Activated naive CD4-positive, alpha-beta T cell treated with anti-CD3 and anti-CD28 coated beads, Interleukin-2, amount 10 ng/mL, durations not matched to agents 7 days and 5 days (primary cell): ENCODE measurements around the gene ANGPTL5.

Experiments used
- CTCF ChIA-PET: fragments of 350-600 bp; sonication (Branson Sonifier 250); formaldehyde crosslinking; loops from one replicate; lab custom pipeline; 2021; ENCODE audit warnings: antibody characterized with exemption; lab: Charles Lee
- DNase-seq: peaks from one replicate; pipeline ENCODE4 v3.0.0-alpha.2; 2020
- H3K27ac Mint-ChIP-seq: one replicate; pipeline ENCODE4 v1.8.0; 2021; ENCODE audit warnings: mild to moderate bottlenecking, moderate library complexity, mixed read lengths
- H3K27me3 Mint-ChIP-seq: one replicate; pipeline ENCODE4 v1.8.0; 2021; ENCODE audit warnings: mild to moderate bottlenecking, mixed read lengths
- H3K36me3 Mint-ChIP-seq: one replicate; pipeline ENCODE4 v1.8.0; 2021; ENCODE audit warnings: mixed read lengths
- H3K4me1 Mint-ChIP-seq: one replicate; pipeline ENCODE4 v1.8.0; 2021; ENCODE audit warnings: mixed read lengths
- H3K4me3 Mint-ChIP-seq: one replicate; pipeline ENCODE4 v1.8.0; 2021; ENCODE audit warnings: mild to moderate bottlenecking, moderate library complexity, mixed read lengths
- H3K9me3 Mint-ChIP-seq: one replicate; pipeline ENCODE4 v1.8.0; 2021; ENCODE audit warnings: mixed read lengths

The ANGPTL5 gene

DNA sequence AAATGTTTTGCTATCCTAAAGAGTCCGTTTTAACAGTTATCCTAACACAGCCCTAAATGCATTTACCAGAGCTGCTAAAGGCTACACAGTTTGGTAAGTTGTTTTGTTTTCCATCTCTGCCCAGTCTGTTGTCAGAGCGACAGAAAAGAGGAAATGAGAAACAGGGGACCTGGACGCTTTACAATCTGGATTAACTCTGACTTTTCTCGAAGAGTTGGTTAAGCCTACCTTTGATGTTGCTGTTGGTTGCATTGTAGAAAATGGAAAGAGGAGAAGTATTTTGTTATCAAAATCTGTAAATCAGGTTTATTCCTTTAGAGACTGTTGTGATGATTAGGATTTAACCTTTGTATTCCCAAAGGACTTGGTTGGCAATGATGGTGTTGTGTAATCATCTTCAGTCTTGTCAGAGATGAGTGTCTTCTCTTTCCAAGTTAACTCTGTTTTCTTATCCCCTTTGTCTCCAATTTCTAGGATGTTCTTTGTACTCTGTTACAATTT lies 481 bp downstream of the ANGPTL5 start:
- Mint-ChIP-seq H3K4me3 (peak overlapping the region; percentile 85), H3K27ac (peak overlapping the region; percentile 79), H3K36me3 (no peaks in the 10 kb centered on the region), H3K9me3 (no peaks in the 10 kb centered on the region), H3K27me3 (peaks cover 9% of the 10 kb centered on the region), H3K4me1 (peaks cover 23% of the 10 kb centered on the region)
- no peak for DNase-seq
- CTCF ChIA-PET: interaction anchor here (0.9 to 1.2 kb wide), 2 partner anchors 88 to 91 kb away, joined by 3 to 6 read pairs; no protein-coding TSS in a partner anchor

DNA sequence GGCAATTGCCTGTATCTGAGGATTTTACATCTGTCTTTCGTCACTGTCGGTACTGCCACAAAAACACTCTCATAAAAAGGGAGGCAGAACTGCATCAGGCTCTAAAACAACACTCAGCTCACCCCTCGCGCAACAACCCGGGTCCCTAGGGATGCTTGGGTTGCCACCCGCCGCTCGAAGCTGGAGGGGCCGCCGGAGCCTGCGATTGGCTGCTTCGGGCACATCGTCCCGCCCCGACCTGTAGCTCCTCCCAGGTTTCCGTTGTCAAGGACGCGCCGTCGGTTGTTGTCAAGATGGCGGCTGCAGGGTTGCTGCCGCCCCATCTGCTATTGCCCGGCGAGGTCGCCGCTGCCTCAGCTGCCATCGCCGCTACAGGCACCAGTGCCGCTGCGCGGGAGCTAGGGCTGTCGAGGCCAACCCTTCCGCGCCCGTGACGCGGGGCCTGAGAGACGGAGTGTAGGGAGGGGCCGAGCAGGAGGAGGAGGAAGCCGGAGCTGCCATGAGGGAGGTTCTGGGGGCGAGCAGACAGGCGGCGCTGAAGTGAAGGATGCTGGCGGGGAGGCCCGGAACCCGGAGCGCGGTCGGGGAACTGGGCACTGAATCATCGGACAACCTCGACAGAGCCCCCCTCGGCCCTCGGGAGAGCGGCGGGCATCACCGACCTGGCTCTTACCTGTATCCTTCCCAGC lies 1.4 kb downstream of the ANGPTL5 start, which contains the start of gene CEP126:
Gene CEP126, plus strand, starts transcription at position 273 of the 689 bp plus-strand sequence. Its CDS starts 275 bp downstream, at position 548.
- Mint-ChIP-seq H3K36me3 (no peaks in the 10 kb centered on the region), H3K27me3 (peaks cover 9% of the 10 kb centered on the region), H3K4me1 (peaks cover 23% of the 10 kb centered on the region), H3K27ac (peak within 1 kb of the TSS; percentile 79), H3K9me3 (no peaks in the 10 kb centered on the region), H3K4me3 (peak within 1 kb of the TSS; percentile 85)
- peak; percentile 95 for DNase-seq
- CTCF ChIA-PET: interaction anchor here (0.5 to 1.2 kb wide), 5 partner anchors 10 to 581 kb away, joined by 3 to 7 read pairs (median 4); no protein-coding TSS in a partner anchor

DNA sequence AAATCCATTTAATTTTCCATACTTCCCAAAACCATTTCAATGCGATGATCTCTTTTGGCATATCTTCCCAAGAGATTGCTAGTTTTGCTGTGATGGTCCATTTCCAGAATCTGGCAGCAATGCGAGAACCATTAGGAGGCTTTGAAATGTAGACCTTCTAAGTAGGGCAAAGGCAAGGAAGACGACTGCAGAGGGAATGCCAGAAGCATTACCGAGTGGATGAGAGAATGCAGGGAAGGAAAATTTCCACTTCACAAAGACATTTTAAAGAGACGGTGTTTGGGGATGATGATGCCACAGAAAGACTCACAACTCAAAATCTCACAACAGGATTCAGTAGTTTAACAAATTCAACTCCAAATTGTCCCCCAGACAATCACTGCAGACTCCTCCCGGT lies 2.0 kb downstream of the ANGPTL5 start:
- peaks cover 23% of the 10 kb centered on the region for H3K4me1 Mint-ChIP-seq
- H3K27ac Mint-ChIP-seq: no peak overlapping the region
- H3K27me3 Mint-ChIP-seq: peaks cover 9% of the 10 kb centered on the region
- CTCF ChIA-PET: interaction anchor here (0.5 to 1.5 kb wide), 5 partner anchors 9 to 582 kb away, joined by 3 to 7 read pairs (median 5); no protein-coding TSS in a partner anchor
- no peak for DNase-seq
- peak overlapping the region; percentile 85 for H3K4me3 Mint-ChIP-seq
- no peaks in the 10 kb centered on the region for H3K36me3 Mint-ChIP-seq
- no peaks in the 10 kb centered on the region for H3K9me3 Mint-ChIP-seq

DNA sequence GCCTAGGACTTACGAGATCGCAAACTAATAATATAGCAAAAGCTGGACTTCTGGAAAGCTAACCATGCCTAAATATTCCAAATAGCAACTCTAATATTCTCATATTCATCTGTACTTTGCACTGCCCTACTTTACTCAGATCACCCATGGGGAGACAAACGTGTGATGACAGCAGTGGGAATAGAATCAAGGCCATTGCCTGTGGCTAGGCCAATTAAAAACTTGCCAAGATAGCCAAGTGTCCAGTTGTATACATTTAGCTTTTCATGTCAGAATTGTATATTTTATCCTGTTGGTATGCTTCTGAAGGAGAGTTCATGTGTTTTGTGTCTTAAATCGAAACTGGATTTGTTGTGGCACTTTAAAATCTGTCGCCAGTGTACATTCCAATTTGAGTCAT lies 2.7 kb downstream of the ANGPTL5 start:
- DNase-seq: no peak
- H3K9me3 Mint-ChIP-seq: no peaks in the 10 kb centered on the region
- peaks cover 23% of the 10 kb centered on the region for H3K4me1 Mint-ChIP-seq
- H3K36me3 Mint-ChIP-seq: no peaks in the 10 kb centered on the region
- H3K27me3 Mint-ChIP-seq: peaks cover 9% of the 10 kb centered on the region
- H3K4me3 Mint-ChIP-seq: peak overlapping the region; percentile 9
- no peak overlapping the region for H3K27ac Mint-ChIP-seq
- CTCF ChIA-PET: interaction anchor here (1.5 kb wide), 1 partner anchor 95 kb away, joined by 5 read pairs; no protein-coding TSS in a partner anchor

DNA sequence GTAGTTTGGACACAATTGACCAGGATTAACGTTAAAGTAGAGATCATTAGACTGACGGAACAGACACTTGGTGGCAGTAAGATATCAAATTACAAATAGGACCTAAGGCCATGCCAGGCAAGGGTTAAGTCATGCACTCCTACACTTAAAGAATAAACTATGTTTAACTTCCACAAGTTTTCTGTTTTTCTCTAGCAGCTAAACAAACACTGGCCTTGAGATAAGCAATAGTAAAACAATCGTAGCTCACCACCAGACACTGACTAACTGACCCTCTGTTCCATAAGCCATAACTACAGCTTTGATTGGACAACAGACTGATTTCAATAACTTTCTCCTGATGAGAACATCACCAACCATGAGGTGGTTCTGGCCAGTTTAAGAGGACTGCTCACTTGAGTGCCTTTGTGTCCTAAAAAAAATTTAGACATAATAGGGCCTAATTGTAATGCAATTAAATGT lies 3.5 kb downstream of the ANGPTL5 start:
- no peak overlapping the region for H3K27ac Mint-ChIP-seq
- no peak overlapping the region for H3K4me3 Mint-ChIP-seq
- no peak for DNase-seq
- H3K27me3 Mint-ChIP-seq: peaks cover 9% of the 10 kb centered on the region
- no peaks in the 10 kb centered on the region for H3K9me3 Mint-ChIP-seq
- H3K36me3 Mint-ChIP-seq: no peaks in the 10 kb centered on the region
- H3K4me1 Mint-ChIP-seq: peaks cover 23% of the 10 kb centered on the region
- CTCF ChIA-PET: interaction anchor here (1.5 kb wide), 1 partner anchor 95 kb away, joined by 5 read pairs; no protein-coding TSS in a partner anchor

DNA sequence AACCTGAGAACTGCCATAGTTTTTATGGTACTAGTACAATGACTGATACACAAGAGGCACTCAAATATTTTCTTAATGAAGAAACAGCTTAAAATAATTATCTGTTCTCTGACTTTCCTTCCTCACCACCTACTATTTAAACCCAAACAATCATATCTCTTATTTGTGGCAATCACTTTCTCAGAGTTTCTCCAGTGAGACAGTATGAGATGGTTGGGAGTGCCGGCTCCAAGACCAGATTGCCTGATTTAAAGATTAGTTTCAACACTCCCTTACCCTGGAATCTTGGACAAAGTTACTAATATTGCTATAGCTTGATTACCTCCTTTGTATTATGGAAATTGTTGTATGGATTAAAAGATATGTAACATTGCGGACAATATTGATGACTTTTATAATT lies 7.2 kb downstream of the ANGPTL5 start:
- CTCF ChIA-PET: no interaction called here
- H3K27me3 Mint-ChIP-seq: no peaks in the 10 kb centered on the region
- H3K4me1 Mint-ChIP-seq: no peaks in the 10 kb centered on the region
- no peak overlapping the region for H3K27ac Mint-ChIP-seq
- no peak overlapping the region for H3K4me3 Mint-ChIP-seq
- DNase-seq: no peak
- no peaks in the 10 kb centered on the region for H3K9me3 Mint-ChIP-seq
- H3K36me3 Mint-ChIP-seq: no peaks in the 10 kb centered on the region

DNA sequence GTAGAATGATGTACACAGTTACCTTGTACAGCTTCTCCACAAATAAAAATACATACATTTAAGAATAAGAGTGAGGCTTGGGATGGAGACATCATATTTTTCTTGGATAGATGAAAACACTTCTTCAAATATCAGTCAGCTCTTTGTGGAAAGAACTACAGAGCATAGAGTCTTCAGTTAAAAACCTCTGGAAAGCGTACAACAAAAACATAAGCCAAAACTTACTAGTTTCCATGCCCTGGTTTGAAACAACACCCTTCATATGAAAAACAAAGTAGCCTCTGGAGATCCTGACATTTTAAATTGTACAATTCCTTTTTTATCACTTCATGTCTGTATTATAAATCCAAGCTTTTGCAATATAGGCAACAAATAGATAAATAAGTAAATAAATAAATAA lies 8.5 kb downstream of the ANGPTL5 start:
- no peak for DNase-seq
- CTCF ChIA-PET: interaction anchor here (0.6 kb wide), 1 partner anchor 28 kb away, joined by 3 read pairs; no protein-coding TSS in a partner anchor
- H3K4me1 Mint-ChIP-seq: no peaks in the 10 kb centered on the region
- H3K36me3 Mint-ChIP-seq: no peaks in the 10 kb centered on the region
- no peak overlapping the region for H3K27ac Mint-ChIP-seq
- no peak overlapping the region for H3K4me3 Mint-ChIP-seq
- H3K9me3 Mint-ChIP-seq: no peaks in the 10 kb centered on the region
- no peaks in the 10 kb centered on the region for H3K27me3 Mint-ChIP-seq

DNA sequence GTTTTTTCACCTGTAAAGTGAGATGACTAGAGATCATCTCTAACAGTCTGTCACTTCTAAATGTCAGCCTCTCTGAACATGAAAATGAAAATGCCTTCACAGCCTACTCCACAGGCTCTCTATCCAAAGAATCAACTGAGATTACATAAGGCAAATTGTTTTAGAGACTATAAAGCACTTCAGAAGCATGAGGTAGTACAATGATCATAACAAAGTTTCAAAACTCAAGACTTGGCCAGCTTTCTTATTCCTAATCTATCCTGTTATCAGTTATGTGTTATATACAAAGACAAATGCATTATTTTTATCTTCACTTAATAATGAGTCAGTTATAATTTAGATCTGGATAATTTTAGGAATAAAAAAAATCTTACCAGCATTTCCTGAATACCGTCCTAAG lies 21.8 kb downstream of the ANGPTL5 start:
- Mint-ChIP-seq H3K9me3 (no peaks in the 10 kb centered on the region), H3K4me1 (no peaks in the 10 kb centered on the region), H3K27ac (no peak overlapping the region), H3K36me3 (no peaks in the 10 kb centered on the region), H3K27me3 (no peaks in the 10 kb centered on the region), H3K4me3 (no peak overlapping the region)
- DNase-seq: no peak
- CTCF ChIA-PET: no interaction called here

DNA sequence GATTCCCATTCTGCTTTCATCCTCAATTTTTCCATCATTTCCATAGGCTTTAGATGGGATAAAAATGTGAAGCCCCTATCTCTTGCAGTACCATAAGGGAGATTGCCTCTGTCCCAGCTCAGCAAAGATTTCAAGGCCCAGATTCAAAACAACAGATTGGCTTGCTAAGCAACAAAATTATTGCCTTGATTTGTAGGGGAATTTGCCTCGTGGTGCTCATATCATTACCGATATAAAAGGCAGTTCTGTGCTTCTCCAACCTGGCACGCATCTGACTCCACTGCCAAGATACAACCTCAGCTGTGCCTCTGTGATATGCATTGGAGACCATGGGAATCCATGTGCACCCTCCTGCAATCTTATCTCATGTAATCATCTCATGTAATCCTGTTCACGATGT lies 26.6 kb downstream of the ANGPTL5 start:
- no peak for DNase-seq
- Mint-ChIP-seq H3K27me3 (peaks cover 5% of the 10 kb centered on the region), H3K4me1 (no peaks in the 10 kb centered on the region), H3K27ac (no peak overlapping the region), H3K36me3 (no peaks in the 10 kb centered on the region), H3K4me3 (no peak overlapping the region), H3K9me3 (no peaks in the 10 kb centered on the region)
- CTCF ChIA-PET: no interaction called here

DNA sequence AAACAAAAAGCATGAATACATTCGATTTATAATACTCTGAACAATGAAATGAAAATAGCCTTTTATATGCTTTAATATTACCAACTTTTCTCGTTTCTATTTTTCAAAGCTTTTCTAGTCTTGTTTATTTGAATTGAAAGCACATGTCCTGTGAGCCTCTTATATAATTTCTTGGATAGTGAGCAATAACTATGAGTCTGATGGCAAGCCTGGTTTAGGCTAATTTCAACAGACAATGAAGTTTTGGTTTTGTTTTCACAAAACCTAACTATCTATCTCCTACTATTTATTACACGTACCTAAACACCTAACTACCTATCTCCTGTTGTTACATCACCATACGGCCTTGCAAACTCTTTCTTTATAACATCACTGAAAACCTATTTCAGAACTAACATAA lies 30.7 kb downstream of the ANGPTL5 start:
- no peak overlapping the region for H3K27ac Mint-ChIP-seq

DNA sequence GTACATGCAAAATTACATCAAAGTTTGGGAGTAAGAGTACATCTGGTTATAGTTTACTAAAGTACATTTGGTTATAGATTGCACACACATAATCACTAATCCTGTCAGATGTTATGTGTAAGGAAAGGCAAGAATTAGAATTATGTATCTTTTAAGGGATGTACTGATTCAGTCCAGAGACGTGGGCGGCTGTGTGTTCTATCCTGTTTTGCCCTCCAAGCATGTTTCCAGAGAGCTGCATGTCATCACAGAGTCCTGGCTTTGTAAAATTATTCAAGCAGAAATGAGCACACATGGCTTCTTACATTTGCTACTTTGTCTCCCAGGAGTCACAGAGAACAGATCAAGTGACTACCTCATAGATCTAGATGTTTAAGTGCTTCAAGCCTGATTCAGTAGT lies 34.7 kb downstream of the ANGPTL5 start:
- H3K4me1 Mint-ChIP-seq: no peaks in the 10 kb centered on the region
- no peak overlapping the region for H3K27ac Mint-ChIP-seq
- CTCF ChIA-PET: interaction anchor here (1.0 kb wide), 1 partner anchor 20 kb away, joined by 3 read pairs; no protein-coding TSS in a partner anchor
- DNase-seq: no peak
- no peaks in the 10 kb centered on the region for H3K9me3 Mint-ChIP-seq
- H3K27me3 Mint-ChIP-seq: peaks cover 5% of the 10 kb centered on the region
- no peak overlapping the region for H3K4me3 Mint-ChIP-seq
- H3K36me3 Mint-ChIP-seq: no peaks in the 10 kb centered on the region

More for the DNA sequence above, 30.7 kb downstream of the ANGPTL5 start:
- CTCF ChIA-PET: no interaction called here
- Mint-ChIP-seq H3K9me3 (no peaks in the 10 kb centered on the region), H3K4me1 (no peaks in the 10 kb centered on the region), H3K27me3 (peaks cover 5% of the 10 kb centered on the region), H3K4me3 (no peak overlapping the region), H3K36me3 (no peaks in the 10 kb centered on the region)
- DNase-seq: no peak

DNA sequence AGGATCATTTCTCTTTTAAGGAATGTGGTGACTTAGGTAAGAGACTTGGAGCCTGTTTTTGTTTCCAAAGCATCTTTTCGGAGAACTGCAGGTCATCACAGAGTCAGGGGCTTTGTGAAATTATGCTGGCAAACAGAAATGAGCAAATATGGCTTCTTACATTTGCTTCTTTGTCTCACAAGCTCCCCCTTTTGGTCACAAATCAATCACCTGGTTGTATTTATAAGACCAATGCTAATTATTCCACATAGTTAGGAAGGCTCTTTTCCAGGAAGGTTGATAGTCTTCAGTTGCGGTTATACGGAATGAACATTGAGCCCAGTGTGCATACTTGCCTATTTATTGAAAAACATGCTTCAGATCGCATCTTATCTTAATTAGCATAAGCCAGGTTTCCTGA lies 36.1 kb downstream of the ANGPTL5 start:
- no peak overlapping the region for H3K4me3 Mint-ChIP-seq
- no peak for DNase-seq

DNA sequence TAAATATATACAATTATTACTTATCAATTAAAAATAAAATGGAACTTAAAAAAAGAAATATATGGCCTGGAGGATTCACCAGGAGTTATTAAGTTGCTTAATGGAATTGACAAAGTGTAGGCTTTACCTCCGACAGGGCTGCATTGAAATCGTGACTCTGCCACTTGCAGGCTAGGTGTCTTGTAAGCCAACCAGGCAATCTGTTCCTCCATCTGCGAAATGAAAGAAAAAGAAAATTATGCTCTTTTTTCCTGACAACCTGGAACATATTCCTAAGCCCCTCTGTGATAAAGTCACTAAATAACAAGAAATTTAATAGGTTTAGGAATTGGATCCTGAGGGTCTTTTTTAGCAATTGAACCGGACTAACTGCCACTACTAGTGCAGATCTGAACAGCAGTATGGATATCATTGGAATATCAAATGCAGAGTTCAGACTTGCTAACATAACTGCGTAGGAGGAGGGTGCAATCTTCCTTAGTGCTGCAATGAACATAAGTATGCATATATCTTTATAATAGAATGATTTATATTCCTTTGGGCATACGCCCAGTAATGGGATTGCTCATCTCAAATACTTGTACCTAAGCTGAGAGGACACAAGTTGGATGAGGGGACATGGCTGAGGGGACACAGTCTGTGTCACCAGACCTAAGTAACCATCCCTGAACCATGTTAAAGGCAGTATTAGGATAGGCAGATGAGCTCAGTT lies 44.0 kb downstream of the ANGPTL5 start:
- no peak for DNase-seq
- H3K4me1 Mint-ChIP-seq: no peaks in the 10 kb centered on the region
- no peak overlapping the region for H3K27ac Mint-ChIP-seq
- no peaks in the 10 kb centered on the region for H3K36me3 Mint-ChIP-seq
- peaks cover 7% of the 10 kb centered on the region for H3K27me3 Mint-ChIP-seq
- H3K9me3 Mint-ChIP-seq: no peaks in the 10 kb centered on the region
- H3K4me3 Mint-ChIP-seq: no peak overlapping the region
- CTCF ChIA-PET: no interaction called here

More for the DNA sequence above, 36.1 kb downstream of the ANGPTL5 start:
- H3K27ac Mint-ChIP-seq: no peak overlapping the region
- peaks cover 7% of the 10 kb centered on the region for H3K27me3 Mint-ChIP-seq
- no peaks in the 10 kb centered on the region for H3K9me3 Mint-ChIP-seq
- H3K4me1 Mint-ChIP-seq: no peaks in the 10 kb centered on the region
- CTCF ChIA-PET: interaction anchor here (2.1 to 3.4 kb wide), 2 partner anchors 10 to 19 kb away, joined by 5 to 16 read pairs; no protein-coding TSS in a partner anchor
- H3K36me3 Mint-ChIP-seq: no peaks in the 10 kb centered on the region

DNA sequence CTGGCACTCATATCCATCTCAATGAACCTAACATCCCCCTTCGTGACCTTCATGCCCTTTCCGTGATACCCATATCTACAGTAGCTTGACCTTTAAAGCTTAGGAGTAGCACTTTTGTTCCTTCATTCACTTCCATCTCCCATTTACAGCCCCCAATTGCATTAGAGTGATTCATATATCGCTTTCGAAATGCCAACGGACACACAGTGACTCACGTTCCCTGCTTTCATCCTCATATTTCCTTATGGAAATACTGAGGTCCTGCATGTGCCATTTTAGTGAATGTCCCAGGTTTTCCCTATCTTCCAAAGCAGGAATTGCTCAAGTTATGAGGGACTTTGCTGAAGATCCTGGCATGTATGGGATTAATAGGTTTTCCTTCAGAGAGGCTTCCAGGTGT lies 45.8 kb downstream of the ANGPTL5 start:
- H3K36me3 Mint-ChIP-seq: no peaks in the 10 kb centered on the region
- H3K4me1 Mint-ChIP-seq: no peaks in the 10 kb centered on the region
- no peak for DNase-seq
- no peak overlapping the region for H3K27ac Mint-ChIP-seq
- H3K4me3 Mint-ChIP-seq: no peak overlapping the region
- no peaks in the 10 kb centered on the region for H3K27me3 Mint-ChIP-seq
- CTCF ChIA-PET: interaction anchor here (1.6 kb wide), 1 partner anchor 9 kb away, joined by 5 read pairs; no protein-coding TSS in a partner anchor
- no peaks in the 10 kb centered on the region for H3K9me3 Mint-ChIP-seq
